Osteocyte (in vitro differentiated cells): Measurements from ENCODE around the gene RBP2. TPM values are rescaled to one million over a fixed set of nuclear protein-coding genes. Genes with fewer than 3 reads are reported as not detected.

ENCODE experiments used
- DNase-seq: peaks from one replicate; pipeline ENCODE4 v3.0.0; 2021; ENCODE audit warnings: mixed read lengths; ENCODE audit not compliant: unreplicated experiment; ENCODE audit errors: extremely low spot score
- H3K27ac Mint-ChIP-seq: one replicate; pipeline ENCODE4 v1.8.0; 2021; ENCODE audit warnings: mild to moderate bottlenecking, mixed read lengths; ENCODE audit not compliant: unreplicated experiment
- H3K27me3 Mint-ChIP-seq: one replicate; pipeline ENCODE4 v1.8.0; 2021; ENCODE audit warnings: mixed read lengths; ENCODE audit not compliant: unreplicated experiment
- H3K36me3 Mint-ChIP-seq: one replicate; pipeline ENCODE4 v1.8.0; 2021; ENCODE audit warnings: mixed read lengths; ENCODE audit not compliant: unreplicated experiment
- H3K4me1 Mint-ChIP-seq: one replicate; pipeline ENCODE4 v1.8.0; 2021; ENCODE audit warnings: mixed read lengths; ENCODE audit not compliant: unreplicated experiment
- H3K4me3 Mint-ChIP-seq: one replicate; pipeline ENCODE4 v1.8.0; 2021; ENCODE audit warnings: mild to moderate bottlenecking, moderate library complexity, mixed read lengths; ENCODE audit not compliant: unreplicated experiment
- H3K9me3 Mint-ChIP-seq: one replicate; pipeline ENCODE4 v1.8.0; 2021; ENCODE audit warnings: mixed read lengths; ENCODE audit not compliant: unreplicated experiment
- CTCF ChIP-seq: fragments of 200-600 bp; sonication (generic); IDR thresholded peaks from 2 replicates; pipeline ENCODE4 v1.5.0; 2021; ENCODE audit warnings: antibody characterized with exemption, mild to moderate bottlenecking, moderate library complexity
- total RNA-seq: library from RNA; stranded (reverse); gene quantifications from 2 replicates; pipeline ENCODE4 v1.2.1, GENCODE V29; 2021

Gene RBP2
- total RNA-seq, 1 donor from 2014 or later: not detected

- no peaks in the 10 kb centered on the region for H3K36me3 Mint-ChIP-seq
- no peak overlapping the region for H3K27ac Mint-ChIP-seq
- H3K4me1 Mint-ChIP-seq: no peaks in the 10 kb centered on the region
- H3K9me3 Mint-ChIP-seq: no peaks in the 10 kb centered on the region
- TF ChIP-seq CTCF: no peak
- peaks cover 3% of the 10 kb centered on the region for H3K27me3 Mint-ChIP-seq
- no peak for DNase-seq
- H3K4me3 Mint-ChIP-seq: no peak overlapping the region
Observed at GRCh38 chr3:139521816-139522215, 45.5 kb upstream of the RBP2 start.

- TF ChIP-seq CTCF: no peak
- Mint-ChIP-seq H3K9me3 (no peaks in the 10 kb centered on the region), H3K27me3 (peaks cover 7% of the 10 kb centered on the region)
Observed at GRCh38 chr3:139521144-139521543, 44.8 kb upstream of the RBP2 start.

GRCh38 chr3:139519998-139520737 is 43.9 kb upstream of the RBP2 start:
- H3K9me3 Mint-ChIP-seq: no peaks in the 10 kb centered on the region
- no peaks in the 10 kb centered on the region for H3K36me3 Mint-ChIP-seq
- no peaks in the 10 kb centered on the region for H3K4me1 Mint-ChIP-seq
- peak; percentile 21 for TF ChIP-seq CTCF
- H3K4me3 Mint-ChIP-seq: no peak overlapping the region
- no peak overlapping the region for H3K27ac Mint-ChIP-seq
- peaks cover 7% of the 10 kb centered on the region for H3K27me3 Mint-ChIP-seq
- peak; percentile 77 for DNase-seq

More at GRCh38 chr3:139521144-139521543, 44.8 kb upstream of the RBP2 start:
- Mint-ChIP-seq H3K27ac (no peak overlapping the region), H3K4me3 (no peak overlapping the region), H3K36me3 (no peaks in the 10 kb centered on the region), H3K4me1 (no peaks in the 10 kb centered on the region)
- no peak for DNase-seq

- Mint-ChIP-seq H3K4me3 (no peak overlapping the region), H3K4me1 (no peaks in the 10 kb centered on the region), H3K27ac (no peak overlapping the region), H3K36me3 (no peaks in the 10 kb centered on the region), H3K9me3 (no peaks in the 10 kb centered on the region), H3K27me3 (peaks cover 7% of the 10 kb centered on the region)
- no peak for TF ChIP-seq CTCF
- DNase-seq: peak; percentile 57
Observed at GRCh38 chr3:139518926-139519842, 42.9 kb upstream of the RBP2 start.

- H3K4me1 Mint-ChIP-seq: no peaks in the 10 kb centered on the region
- no peaks in the 10 kb centered on the region for H3K36me3 Mint-ChIP-seq
- no peak overlapping the region for H3K27ac Mint-ChIP-seq
- no peak overlapping the region for H3K4me3 Mint-ChIP-seq
- peaks cover 7% of the 10 kb centered on the region for H3K27me3 Mint-ChIP-seq
- peak; percentile 68 for DNase-seq
- H3K9me3 Mint-ChIP-seq: no peaks in the 10 kb centered on the region
- TF ChIP-seq CTCF: no peak
Observed at GRCh38 chr3:139518306-139518705, 42.0 kb upstream of the RBP2 start.
